Peyer's patch (tissue), 4 donors: ENCODE results near the gene RELN.

ENCODE experiments used
- CTCF ChIP-seq, 6 experiments: fragments of 450-650 bp in 4 of 6; fragments of 200-600 bp in 2 of 6; sonication (generic) in 1 of 6; IDR thresholded peaks; one replicate each; pipeline ENCODE4 v1.5.1; 2017 to 2019; ENCODE audit warnings: antibody characterized with exemption in 6 of 6, mild to moderate bottlenecking in 3 of 6, moderate library complexity in 1 of 6
- POLR2A ChIP-seq, 2 donors: fragments of 450-650 bp; IDR thresholded peaks; one replicate each; pipeline ENCODE4 v1.5.1; 2017; ENCODE audit warnings: antibody characterized with exemption in 2 of 2, mild to moderate bottlenecking in 2 of 2, moderate library complexity in 2 of 2

GRCh38 chr7:103657474-103657894 is 332.0 kb downstream of the RELN start:
- no peak for TF ChIP-seq POLR2A (IDR thresholded peaks at IDR 0.05)
- no peak for TF ChIP-seq CTCF (IDR thresholded peaks at IDR 0.05)
